K562 (cell line): ENCODE data around the gene UBE2M. TPM values are rescaled to one million over a fixed set of nuclear protein-coding genes. Genes with fewer than 3 reads are reported as not detected.

Experiments
- CBFA2T3 ChIP-seq: fragments of 450-650 bp; IDR thresholded peaks from 2 replicates; pipeline ENCODE4 v1.6.1; 2017
- DMBX1 ChIP-seq: fragments of 250-450 bp; sonication (Bioruptor Pico); IDR thresholded peaks from 2 replicates; pipeline ENCODE4 v1.8.0; 2022; ENCODE audit warnings: inconsistent platforms, mild to moderate bottlenecking, moderate library complexity, borderline replicate concordance
- GATAD2B ChIP-seq: fragments of 450-650 bp; IDR thresholded peaks from 2 replicates; pipeline ENCODE4 v1.6.1; 2017; ENCODE audit warnings: mild to moderate bottlenecking, borderline replicate concordance
- HDGF ChIP-seq: fragments of 450-650 bp; IDR thresholded peaks from 2 replicates; pipeline ENCODE4 v1.6.1; 2016
- HNRNPLL ChIP-seq: fragments of 200-400 bp; formaldehyde crosslinking; IDR thresholded peaks from 2 replicates; pipeline ENCODE4 v1.6.1; 2017; ENCODE audit warnings: low read length, low read depth, mild to moderate bottlenecking; ENCODE audit not compliant: poor library complexity, severe bottlenecking
- HSF4 ChIP-seq: fragments of 250-450 bp; sonication (Bioruptor Pico); IDR thresholded peaks from 2 replicates; pipeline ENCODE4 v2.1.2; 2022; ENCODE audit warnings: mild to moderate bottlenecking, moderate library complexity, borderline replicate concordance
- KDM2B ChIP-seq: fragments of 250-450 bp; sonication (Bioruptor Pico); IDR thresholded peaks from 2 replicates; pipeline ENCODE4 v1.8.0; 2021; ENCODE audit warnings: mild to moderate bottlenecking, moderate library complexity
- KLF16 ChIP-seq: IDR thresholded peaks from 2 replicates; pipeline ENCODE4 v1.6.1; 2016; ENCODE audit warnings: antibody characterized with exemption
- KLF6 ChIP-seq: fragments of 250-450 bp; sonication (Bioruptor Pico); IDR thresholded peaks from 2 replicates; pipeline ENCODE4 v1.4.0; 2020; ENCODE audit warnings: mild to moderate bottlenecking, moderate library complexity, borderline replicate concordance
- NFYB ChIP-seq: IDR thresholded peaks from 2 replicates; pipeline ENCODE4 v1.6.1; 2011; ENCODE audit warnings: mild to moderate bottlenecking, moderate library complexity; ENCODE audit not compliant: insufficient read length; ENCODE audit errors: extremely low read depth
- POLR2B ChIP-seq: fragments of 450-650 bp; IDR thresholded peaks from 2 replicates; pipeline ENCODE4 v1.6.1; 2018; ENCODE audit warnings: low read depth; ENCODE audit not compliant: partially characterized antibody
- RBFOX2 ChIP-seq: fragments of 200-400 bp; formaldehyde crosslinking; IDR thresholded peaks from 2 replicates; pipeline ENCODE4 v1.6.1; 2017; ENCODE audit warnings: low read depth, mild to moderate bottlenecking, low read length, moderate library complexity
- RFX5 ChIP-seq: IDR thresholded peaks from 2 replicates; pipeline ENCODE4 v1.6.1; 2011; ENCODE audit warnings: low read depth, mild to moderate bottlenecking, improper control_type of control experiment, low read length
- SPI1 ChIP-seq: IDR thresholded peaks from 2 replicates; pipeline ENCODE4 v1.6.1; 2011; ENCODE audit warnings: low read depth, low read length, control low read depth, borderline replicate concordance
- ZNF23 ChIP-seq: fragments of 250-450 bp; sonication (Bioruptor Pico); IDR thresholded peaks from 2 replicates; pipeline ENCODE4 v1.4.0; 2020; ENCODE audit warnings: mild to moderate bottlenecking
- ZNF253 ChIP-seq: fragments of 250-450 bp; sonication (Bioruptor Pico); conservative IDR thresholded peaks from 2 replicates; pipeline ENCODE4 v1.6.1; 2021; ENCODE audit warnings: mild to moderate bottlenecking
- ZNF445 ChIP-seq: fragments of 250-450 bp; sonication (Bioruptor Pico); IDR thresholded peaks from 2 replicates; pipeline ENCODE4 v1.4.0; 2020; ENCODE audit warnings: low read depth, mild to moderate bottlenecking, moderate library complexity
- ZNF79 ChIP-seq: fragments of 250-450 bp; sonication (Bioruptor Pico); IDR thresholded peaks from 2 replicates; pipeline ENCODE4 v1.4.0; 2020; ENCODE audit warnings: low read depth, mild to moderate bottlenecking, moderate library complexity
- polyA plus RNA-seq, 8 experiments: library from polyadenylated mRNA; depleted of rRNA in 4 of 8; stranded (reverse) in 5 of 8; unstranded in 3 of 8; fragments of >200 nt; fragmentation: Nextera tagmentation in 2 of 8; fragmentation: Illumina TruSeq in 1 of 8; extraction: Ambion mirVana in 2 of 8; extraction: Trizol in 1 of 8; gene quantifications; 2 replicates each; pipeline versions ENCODE4 v1.2.1 to v1.2.3, GENCODE V29; 2011 to 2014; ENCODE audit warnings: inconsistent platforms in 1 of 8, missing spikeins in 1 of 8
- total RNA-seq, 7 experiments: library from RNA; depleted of rRNA in 6 of 7; stranded (reverse); fragments of >200 nt in 6 of 7; fragmentation: Illumina TruSeq in 2 of 7; extraction: Trizol in 2 of 7; gene quantifications; 2 replicates each; pipeline versions ENCODE4 v1.2.1 to v1.2.3, GENCODE V29; 2011 to 2021; ENCODE audit warnings: low replicate concordance in 1 of 7
- TF ChIP-seq, protein P1 (sequence below): sonication (generic); formaldehyde crosslinking; IDR thresholded peaks from 2 replicates; pipeline ENCODE4 v1.8.1; 2022; ENCODE audit warnings: missing genetic modification reagents
- TF ChIP-seq, protein P2 (sequence below), 2 experiments: fragments of 450-650 bp; IDR thresholded peaks; 2 replicates each; pipeline ENCODE4 v1.6.1; 2016
- TF ChIP-seq, protein P3 (sequence below): fragments of 250-450 bp; sonication (Bioruptor Pico); IDR thresholded peaks from 2 replicates; pipeline ENCODE4 v1.4.0; 2020

The UBE2M gene
- total and polyA plus RNA-seq, 9 of the 15 experiments (the other 6 are each of a cell fraction or from before 2014, with no cell fraction given): 0.92 to 163 (median 85.7) TPM

DNA sequence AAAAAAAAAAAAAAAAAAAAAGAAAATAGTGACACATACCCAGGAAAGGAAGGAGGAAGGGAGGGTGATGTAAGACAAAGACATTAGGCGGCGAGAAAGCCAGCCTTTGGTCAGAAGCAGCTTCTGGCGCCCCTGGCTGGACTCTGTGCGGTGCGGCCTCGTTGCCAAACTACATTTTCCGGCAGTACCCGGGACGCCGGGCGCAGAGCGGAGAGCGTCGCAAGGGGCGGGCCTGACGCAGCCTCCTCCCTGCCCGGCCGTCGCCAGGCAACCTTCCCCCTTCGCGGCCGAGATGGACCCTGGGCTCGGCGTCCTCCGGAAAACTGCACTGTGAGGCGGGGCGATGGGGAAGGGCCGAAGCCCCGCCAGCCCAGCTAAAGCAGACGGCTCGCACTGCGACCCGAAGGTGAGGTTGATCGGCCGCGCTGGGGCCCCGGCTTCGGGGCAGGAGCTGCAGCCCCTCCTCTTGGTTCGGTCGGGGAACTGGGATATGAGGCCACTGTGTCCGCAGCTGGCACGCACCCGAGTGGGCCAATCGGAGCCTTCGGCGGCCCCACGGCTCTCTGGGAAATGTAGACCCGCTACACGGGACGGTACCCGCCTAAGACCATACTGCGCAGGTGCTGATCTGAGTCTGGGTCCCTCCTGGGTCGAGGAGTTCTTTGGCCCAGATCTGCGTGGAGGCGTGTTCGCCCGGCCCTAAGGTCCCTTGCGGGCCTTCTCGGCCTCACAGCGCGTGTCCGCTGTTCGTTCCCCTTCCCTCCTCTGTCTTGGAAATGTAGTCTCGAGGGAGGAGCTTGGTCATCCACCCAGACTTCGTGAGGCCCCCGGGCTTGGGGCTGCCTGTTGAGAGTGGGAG lies 17.0 kb upstream of the UBE2M start (continued):
- TF ChIP-seq SPI1 (no peak), ZNF23 (CRISPR knock-in tag) (no peak), ZNF79 (CRISPR knock-in tag) (no peak), CBFA2T3 (no peak), NFYB (peak; percentile 81), KDM2B (no peak), POLR2B (peak; percentile 80), KLF6 (CRISPR knock-in tag) (0 out of 2 replicates have a peak, but pooled peaks have one; percentile 19), DMBX1 (CRISPR knock-in tag) (no peak), ZNF253 (CRISPR knock-in tag) (no peak), GATAD2B (no peak), HSF4 (CRISPR knock-in tag) (no peak), ZNF445 (CRISPR knock-in tag) (no peak), KLF16 (no peak), RBFOX2 (peak; percentile 88), HNRNPLL (peak; percentile 49), RFX5 (no peak), HDGF (no peak)
- TF ChIP-seq, protein P1, sequence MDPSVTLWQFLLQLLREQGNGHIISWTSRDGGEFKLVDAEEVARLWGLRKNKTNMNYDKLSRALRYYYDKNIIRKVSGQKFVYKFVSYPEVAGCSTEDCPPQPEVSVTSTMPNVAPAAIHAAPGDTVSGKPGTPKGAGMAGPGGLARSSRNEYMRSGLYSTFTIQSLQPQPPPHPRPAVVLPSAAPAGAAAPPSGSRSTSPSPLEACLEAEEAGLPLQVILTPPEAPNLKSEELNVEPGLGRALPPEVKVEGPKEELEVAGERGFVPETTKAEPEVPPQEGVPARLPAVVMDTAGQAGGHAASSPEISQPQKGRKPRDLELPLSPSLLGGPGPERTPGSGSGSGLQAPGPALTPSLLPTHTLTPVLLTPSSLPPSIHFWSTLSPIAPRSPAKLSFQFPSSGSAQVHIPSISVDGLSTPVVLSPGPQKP (CRISPR knock-in tag): no peak
- TF ChIP-seq, protein P2, sequence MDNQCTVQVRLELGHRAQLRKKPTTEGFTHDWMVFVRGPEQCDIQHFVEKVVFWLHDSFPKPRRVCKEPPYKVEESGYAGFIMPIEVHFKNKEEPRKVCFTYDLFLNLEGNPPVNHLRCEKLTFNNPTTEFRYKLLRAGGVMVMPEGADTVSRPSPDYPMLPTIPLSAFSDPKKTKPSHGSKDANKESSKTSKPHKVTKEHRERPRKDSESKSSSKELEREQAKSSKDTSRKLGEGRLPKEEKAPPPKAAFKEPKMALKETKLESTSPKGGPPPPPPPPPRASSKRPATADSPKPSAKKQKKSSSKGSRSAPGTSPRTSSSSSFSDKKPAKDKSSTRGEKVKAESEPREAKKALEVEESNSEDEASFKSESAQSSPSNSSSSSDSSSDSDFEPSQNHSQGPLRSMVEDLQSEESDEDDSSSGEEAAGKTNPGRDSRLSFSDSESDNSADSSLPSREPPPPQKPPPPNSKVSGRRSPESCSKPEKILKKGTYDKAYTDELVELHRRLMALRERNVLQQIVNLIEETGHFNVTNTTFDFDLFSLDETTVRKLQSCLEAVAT (IDR thresholded peaks at IDR 0.05): no peak
- TF ChIP-seq, protein P3, sequence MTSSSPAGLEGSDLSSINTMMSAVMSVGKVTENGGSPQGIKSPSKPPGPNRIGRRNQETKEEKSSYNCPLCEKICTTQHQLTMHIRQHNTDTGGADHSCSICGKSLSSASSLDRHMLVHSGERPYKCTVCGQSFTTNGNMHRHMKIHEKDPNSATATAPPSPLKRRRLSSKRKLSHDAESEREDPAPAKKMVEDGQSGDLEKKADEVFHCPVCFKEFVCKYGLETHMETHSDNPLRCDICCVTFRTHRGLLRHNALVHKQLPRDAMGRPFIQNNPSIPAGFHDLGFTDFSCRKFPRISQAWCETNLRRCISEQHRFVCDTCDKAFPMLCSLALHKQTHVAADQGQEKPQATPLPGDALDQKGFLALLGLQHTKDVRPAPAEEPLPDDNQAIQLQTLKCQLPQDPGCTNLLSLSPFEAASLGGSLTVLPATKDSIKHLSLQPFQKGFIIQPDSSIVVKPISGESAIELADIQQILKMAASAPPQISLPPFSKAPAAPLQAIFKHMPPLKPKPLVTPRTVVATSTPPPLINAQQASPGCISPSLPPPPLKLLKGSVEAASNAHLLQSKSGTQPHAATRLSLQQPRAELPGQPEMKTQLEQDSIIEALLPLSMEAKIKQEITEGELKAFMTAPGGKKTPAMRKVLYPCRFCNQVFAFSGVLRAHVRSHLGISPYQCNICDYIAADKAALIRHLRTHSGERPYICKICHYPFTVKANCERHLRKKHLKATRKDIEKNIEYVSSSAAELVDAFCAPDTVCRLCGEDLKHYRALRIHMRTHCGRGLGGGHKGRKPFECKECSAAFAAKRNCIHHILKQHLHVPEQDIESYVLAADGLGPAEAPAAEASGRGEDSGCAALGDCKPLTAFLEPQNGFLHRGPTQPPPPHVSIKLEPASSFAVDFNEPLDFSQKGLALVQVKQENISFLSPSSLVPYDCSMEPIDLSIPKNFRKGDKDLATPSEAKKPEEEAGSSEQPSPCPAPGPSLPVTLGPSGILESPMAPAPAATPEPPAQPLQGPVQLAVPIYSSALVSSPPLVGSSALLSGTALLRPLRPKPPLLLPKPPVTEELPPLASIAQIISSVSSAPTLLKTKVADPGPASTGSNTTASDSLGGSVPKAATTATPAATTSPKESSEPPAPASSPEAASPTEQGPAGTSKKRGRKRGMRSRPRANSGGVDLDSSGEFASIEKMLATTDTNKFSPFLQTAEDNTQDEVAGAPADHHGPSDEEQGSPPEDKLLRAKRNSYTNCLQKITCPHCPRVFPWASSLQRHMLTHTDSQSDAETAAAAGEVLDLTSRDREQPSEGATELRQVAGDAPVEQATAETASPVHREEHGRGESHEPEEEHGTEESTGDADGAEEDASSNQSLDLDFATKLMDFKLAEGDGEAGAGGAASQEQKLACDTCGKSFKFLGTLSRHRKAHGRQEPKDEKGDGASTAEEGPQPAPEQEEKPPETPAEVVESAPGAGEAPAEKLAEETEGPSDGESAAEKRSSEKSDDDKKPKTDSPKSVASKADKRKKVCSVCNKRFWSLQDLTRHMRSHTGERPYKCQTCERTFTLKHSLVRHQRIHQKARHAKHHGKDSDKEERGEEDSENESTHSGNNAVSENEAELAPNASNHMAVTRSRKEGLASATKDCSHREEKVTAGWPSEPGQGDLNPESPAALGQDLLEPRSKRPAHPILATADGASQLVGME: peak; percentile 90
